GM21515 (cell line): ENCODE measurements around the gene IGSF21.

Experiments used
- ATAC-seq: cut with Tn5 transposase; IDR thresholded peaks from one replicate; pipeline ENCODE4 v1.9.1; 2021; ENCODE audit not compliant: unreplicated experiment

The IGSF21 gene

DNA sequence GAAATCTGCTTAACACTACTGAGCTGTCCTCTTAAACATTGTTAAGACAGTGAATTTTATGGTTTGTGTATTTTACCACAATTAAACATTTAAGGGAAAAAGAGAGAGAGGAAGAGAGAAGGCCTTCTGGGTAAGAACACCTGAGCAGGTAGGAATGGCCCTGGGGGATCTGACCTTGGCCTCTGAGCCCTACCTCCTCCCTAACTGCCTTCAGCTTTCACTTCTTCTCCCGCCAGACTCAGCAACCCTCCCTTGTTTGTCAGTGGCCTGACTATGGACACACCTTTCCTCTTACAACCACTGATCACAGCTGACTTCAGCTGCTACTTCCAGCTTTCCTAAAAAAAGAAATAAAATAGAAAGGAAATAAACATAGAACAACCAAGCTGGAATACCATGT, 13.5 kb upstream of the IGSF21 start:
- no peak for ATAC-seq

GRCh38 chr1:18097206-18097605, 10.4 kb upstream of the IGSF21 start:
- no peak for ATAC-seq

- ATAC-seq: no peak
These were observed 8.6 kb upstream of the IGSF21 start for GRCh38 chr1:18099026-18099425.

- no peak for ATAC-seq
These were observed 7.5 kb upstream of the IGSF21 start for GRCh38 chr1:18100060-18100459.

- ATAC-seq: no peak
These were observed 7.0 kb upstream of the IGSF21 start for GRCh38 chr1:18100491-18101063.

GRCh38 chr1:18101508-18101907, 6.1 kb upstream of the IGSF21 start:
- no peak for ATAC-seq

GRCh38 chr1:18103788-18104421, 3.7 kb upstream of the IGSF21 start:
- no peak for ATAC-seq

DNA sequence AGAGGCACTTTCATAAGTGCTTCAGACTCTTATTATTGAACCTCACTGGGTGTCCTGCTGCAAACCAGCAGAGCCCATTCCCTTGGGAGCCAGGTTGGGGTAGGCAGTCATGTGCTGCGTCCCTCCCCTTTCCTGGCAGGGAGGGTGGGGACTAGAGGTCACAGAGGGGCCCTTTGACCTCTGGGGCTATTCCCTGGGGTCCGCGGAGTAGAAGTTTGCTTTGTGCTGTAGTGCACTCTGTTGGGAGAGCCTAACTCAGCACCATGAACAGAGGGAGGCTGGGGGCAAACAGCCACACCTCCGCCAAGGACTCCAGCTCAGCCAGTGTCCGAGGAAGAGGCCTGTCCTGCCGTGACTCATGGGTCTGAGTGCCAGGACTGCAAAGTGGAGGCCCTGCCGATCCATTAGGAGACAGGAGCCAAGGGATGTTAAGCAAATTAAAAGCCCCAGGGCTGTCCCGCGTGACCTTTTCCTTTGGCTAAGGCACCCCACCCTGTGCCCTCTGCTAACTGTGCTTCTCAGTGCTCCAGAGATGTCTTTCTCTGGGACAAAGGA, 3.0 kb upstream of the IGSF21 start:
- ATAC-seq: no peak

GRCh38 chr1:18105196-18105595, 2.4 kb upstream of the IGSF21 start:
- ATAC-seq: no peak

GRCh38 chr1:18108299-18109057, 880 bp downstream of the IGSF21 start:
- ATAC-seq: no peak

GRCh38 chr1:18109058-18109755, 1.6 kb downstream of the IGSF21 start:
- no peak for ATAC-seq

- ATAC-seq: no peak
These were observed 2.4 kb downstream of the IGSF21 start for GRCh38 chr1:18109756-18110597.

DNA sequence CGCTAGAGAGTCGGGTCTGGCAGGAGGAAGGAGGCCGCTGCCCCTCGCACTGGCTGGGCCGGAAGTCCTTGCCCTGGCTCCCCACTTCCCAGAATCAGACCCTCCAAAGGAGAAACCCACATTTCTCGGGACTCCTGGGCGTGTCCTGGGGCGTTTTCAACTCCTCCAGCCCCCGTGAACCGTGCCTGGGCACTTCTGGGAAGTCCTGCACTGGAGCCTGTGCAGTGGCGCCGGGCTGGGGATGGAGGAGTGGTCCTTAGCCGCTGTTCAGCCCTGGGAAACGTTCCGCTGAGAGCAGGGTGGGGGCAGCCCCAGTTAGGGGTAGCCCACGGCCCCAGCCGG, 3.0 kb downstream of the IGSF21 start:
- no peak for ATAC-seq

GRCh38 chr1:18110968-18111367, 3.4 kb downstream of the IGSF21 start:
- no peak for ATAC-seq

DNA sequence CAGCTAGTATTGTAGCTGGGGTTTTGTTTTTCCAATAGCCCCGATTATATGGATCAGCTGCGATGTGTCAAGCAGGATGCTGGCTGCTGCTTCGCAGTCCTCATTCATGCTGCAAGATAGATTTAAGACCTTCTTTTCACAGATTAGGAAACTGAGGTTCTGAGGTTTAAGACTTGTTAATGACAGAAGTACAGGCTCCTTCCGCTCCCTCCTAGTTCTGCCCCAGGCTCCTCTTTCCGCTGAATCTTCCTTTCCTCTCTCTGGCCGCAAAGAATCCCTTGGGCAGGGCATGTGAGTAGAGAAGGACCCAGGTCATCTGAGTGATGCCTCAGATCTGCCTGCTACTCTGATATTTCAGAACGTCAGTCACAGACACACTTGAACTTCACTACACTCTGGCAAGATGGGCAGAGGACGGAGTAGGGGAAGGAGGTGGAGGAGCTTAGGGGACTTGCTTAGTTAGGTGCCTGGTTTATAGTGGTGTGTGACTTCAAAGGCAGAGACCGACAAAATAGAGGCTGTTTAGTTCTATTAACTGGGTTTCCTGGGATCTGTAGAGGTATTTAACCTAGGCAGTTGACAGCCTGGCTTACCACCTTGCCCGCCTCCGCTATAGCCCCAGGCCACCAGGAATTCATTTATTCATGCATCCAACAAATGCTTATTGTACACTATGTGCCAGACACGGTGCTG, 4.2 kb downstream of the IGSF21 start:
- no peak for ATAC-seq

DNA sequence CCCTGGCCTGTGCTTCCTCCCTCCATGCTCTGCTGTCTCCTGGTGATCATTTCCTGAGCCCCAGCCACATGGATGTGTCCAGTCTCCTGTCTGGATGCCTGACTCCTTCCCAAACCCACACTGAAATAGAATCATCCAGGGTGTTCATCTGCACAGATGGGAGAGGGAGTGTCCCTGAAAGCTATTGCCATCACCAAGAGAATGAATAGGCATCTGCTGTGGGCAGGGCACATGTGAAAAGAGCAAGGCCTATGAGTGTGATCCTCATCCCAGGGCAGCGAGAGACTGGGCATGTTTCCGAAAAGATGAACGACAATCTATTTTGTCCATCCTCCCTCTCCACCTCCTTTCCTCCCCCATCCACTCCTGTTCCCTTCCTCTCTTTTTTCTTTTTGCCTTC, 5.0 kb downstream of the IGSF21 start:
- no peak for ATAC-seq

DNA sequence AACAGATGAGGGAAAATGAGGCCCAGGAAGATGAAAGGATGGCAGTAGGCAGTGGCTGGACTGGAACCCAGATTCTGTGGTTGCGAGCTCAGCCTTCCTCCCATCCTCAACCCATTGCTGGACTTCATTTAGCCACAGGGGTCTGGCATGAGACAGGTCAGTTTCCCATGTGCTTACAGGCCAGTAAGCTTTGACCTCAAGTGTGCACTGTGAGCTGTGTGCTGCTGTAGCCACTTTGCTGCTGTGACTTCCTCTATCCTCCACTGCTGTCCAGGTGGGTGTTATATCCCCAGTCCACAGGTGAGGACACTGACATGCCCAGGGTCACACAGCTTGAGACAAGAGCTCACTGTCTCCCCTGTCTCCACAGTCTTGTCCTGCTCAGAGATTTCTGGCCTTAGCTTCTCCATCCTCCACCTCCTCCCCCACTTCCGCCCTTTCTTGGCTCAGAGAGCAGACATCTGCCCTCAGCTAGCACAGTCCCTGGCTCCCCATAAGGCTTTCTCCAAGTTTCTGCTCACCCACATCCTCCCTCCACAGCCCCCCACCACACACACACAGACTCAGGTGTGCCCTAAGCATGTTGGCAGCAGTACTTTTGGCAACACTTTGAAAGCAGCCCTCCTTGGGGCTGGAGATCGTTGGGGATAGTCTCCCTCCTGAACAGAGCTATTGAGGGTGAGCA, 7.3 kb downstream of the IGSF21 start:
- no peak for ATAC-seq

- no peak for ATAC-seq
These were observed 9.2 kb downstream of the IGSF21 start for GRCh38 chr1:18116777-18117176.

- no peak for ATAC-seq
These were observed 10.5 kb downstream of the IGSF21 start for GRCh38 chr1:18118078-18118477.

DNA sequence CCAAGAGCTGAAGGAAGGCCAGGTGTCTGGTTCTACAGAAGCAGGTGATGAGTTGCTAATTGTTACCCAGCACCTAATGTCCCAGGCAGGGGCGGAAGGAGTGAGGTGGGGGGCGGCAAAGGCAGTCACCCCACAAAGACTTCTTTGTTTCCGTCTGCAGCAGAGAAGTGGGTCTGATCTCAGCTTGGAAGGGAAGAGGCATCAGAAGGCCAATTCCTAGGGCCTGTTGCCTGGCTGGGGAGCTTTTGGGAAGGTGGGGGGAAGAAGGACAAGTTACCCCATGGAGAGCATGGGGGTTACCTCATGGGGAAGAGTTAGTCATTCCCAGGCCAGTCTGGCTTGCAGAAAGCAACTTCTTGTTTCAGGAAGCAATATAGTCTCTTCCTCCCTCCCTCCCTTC, 10.9 kb downstream of the IGSF21 start:
- ATAC-seq: no peak
